Stimulated activated naive CD8-positive, alpha-beta T cell treated with anti-CD3 and anti-CD28 coated beads, Interleukin-15, Interleukin-2, amounts not matched to agents 100 ng/mL and 50 ng/mL, for 24 hours (primary cell): ENCODE data around the gene C1QBP.
"Not testable (repeated sequence)": the region's sequence is repeated elsewhere in the genome, so short reads cannot be mapped to it uniquely, and the experiment has no call there.

Source experiments
- H3K27ac Mint-ChIP-seq: one replicate; pipeline ENCODE4 v1.8.0; 2021; ENCODE audit warnings: mild to moderate bottlenecking, mixed read lengths
- H3K27me3 Mint-ChIP-seq: one replicate; pipeline ENCODE4 v1.8.0; 2021; ENCODE audit warnings: mixed read lengths
- H3K36me3 Mint-ChIP-seq: one replicate; pipeline ENCODE4 v1.8.0; 2021; ENCODE audit warnings: low read depth, mixed read lengths
- H3K4me1 Mint-ChIP-seq: one replicate; pipeline ENCODE4 v1.8.0; 2021; ENCODE audit warnings: low read depth, mixed read lengths
- H3K4me3 Mint-ChIP-seq: one replicate; pipeline ENCODE4 v1.8.0; 2021; ENCODE audit warnings: mild to moderate bottlenecking, mixed read lengths
- H3K9me3 Mint-ChIP-seq: one replicate; pipeline ENCODE4 v1.8.0; 2021; ENCODE audit warnings: mixed read lengths

The C1QBP gene

DNA sequence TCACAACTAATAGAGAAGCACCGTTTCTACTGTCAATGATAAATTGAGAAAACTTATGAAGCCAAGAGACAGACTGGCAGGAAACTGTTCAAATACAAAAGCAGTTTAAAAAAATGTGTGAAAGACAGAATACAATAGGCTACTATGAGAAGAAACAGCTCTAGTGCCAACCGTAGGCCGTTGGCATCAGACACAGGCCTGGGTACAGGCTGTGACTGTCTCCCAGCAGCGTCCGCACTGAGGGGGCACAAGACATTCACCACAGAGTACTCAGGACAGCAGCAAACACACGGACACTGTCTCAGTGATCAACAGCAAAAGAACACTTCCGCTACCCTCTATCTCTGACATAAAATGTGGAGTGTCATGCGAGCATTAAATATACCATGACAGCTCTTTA, 7.8 kb upstream of the C1QBP start:
- H3K36me3 Mint-ChIP-seq, result peaks cover 83% of the 10 kb centered on the region
- no peaks in the 10 kb centered on the region for H3K27me3 Mint-ChIP-seq
- no peaks in the 10 kb centered on the region for H3K9me3 Mint-ChIP-seq
- H3K4me1 Mint-ChIP-seq, result no peaks in the 10 kb centered on the region
- no peak overlapping the region for H3K4me3 Mint-ChIP-seq
- H3K27ac Mint-ChIP-seq, result no peak overlapping the region

DNA sequence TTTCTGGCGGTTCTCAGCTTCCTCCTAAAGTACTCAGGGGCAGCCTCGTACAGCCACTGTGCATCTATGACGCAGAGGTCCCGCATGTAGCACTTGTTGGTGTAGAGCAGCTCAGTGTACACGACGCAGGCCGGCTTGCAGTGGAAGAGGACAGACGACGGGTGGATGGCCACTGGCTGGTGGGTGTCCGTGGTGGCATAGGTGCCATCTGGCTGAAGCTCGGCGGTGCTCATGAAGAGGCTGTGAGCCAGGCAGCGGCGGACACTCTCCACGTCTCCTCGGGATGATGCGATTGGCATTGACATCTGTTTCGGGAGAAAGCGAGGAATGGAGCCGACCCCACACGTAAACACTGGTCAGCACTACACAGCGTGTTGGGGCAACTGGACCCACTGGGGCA, 5.3 kb upstream of the C1QBP start:
- Mint-ChIP-seq H3K36me3 (peaks cover 60% of the 10 kb centered on the region), H3K4me3 (no peak overlapping the region), H3K27ac (no peak overlapping the region), H3K27me3 (no peaks in the 10 kb centered on the region), H3K4me1 (peaks cover 12% of the 10 kb centered on the region), H3K9me3 (no peaks in the 10 kb centered on the region)

DNA sequence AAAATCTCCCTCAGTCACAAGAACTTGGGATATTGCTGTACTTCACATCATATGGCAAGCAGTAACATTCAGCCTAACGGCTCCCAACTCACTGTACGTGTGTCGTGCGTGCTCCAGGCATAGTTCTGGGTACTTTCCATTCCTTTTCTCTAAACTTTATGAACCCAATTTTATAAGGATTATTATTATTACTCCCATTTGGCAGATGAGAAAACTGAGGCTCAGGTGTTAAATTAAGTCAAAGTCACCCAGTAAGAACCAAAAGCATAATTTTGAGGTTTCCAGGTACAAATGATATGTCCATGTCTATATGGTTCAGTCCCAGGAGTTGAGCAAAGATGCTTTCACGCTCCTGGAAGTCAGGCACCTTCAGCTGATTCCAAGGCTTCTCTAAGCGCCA, 4.8 kb upstream of the C1QBP start:
- peaks cover 12% of the 10 kb centered on the region for H3K4me1 Mint-ChIP-seq
- no peak overlapping the region for H3K27ac Mint-ChIP-seq
- H3K9me3 Mint-ChIP-seq, result no peaks in the 10 kb centered on the region
- H3K36me3 Mint-ChIP-seq, result peaks cover 55% of the 10 kb centered on the region
- no peaks in the 10 kb centered on the region for H3K27me3 Mint-ChIP-seq
- no peak overlapping the region for H3K4me3 Mint-ChIP-seq

DNA sequence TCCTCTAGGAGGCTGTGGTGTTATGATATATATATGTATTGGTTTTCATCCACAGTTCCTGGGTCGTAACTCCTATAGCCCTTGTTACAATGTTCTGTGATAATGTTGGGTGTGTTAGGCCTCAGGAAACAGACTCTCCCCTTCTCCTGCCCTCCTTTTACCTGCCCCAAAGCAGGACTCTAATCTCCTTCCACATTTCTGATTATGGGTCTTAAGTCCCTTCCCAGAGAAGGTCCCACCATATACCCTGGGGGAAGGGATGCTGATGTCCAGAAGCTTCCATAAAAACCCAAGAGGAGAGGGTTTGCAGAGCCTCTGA, 450 bp upstream of the C1QBP start:
- Mint-ChIP-seq H3K4me1 (peaks cover 42% of the 10 kb centered on the region), H3K36me3 (peaks cover 52% of the 10 kb centered on the region), H3K9me3 (no peaks in the 10 kb centered on the region), H3K27me3 (no peaks in the 10 kb centered on the region), H3K4me3 (peak overlapping the region; percentile 89), H3K27ac (peak overlapping the region; percentile 39)

DNA sequence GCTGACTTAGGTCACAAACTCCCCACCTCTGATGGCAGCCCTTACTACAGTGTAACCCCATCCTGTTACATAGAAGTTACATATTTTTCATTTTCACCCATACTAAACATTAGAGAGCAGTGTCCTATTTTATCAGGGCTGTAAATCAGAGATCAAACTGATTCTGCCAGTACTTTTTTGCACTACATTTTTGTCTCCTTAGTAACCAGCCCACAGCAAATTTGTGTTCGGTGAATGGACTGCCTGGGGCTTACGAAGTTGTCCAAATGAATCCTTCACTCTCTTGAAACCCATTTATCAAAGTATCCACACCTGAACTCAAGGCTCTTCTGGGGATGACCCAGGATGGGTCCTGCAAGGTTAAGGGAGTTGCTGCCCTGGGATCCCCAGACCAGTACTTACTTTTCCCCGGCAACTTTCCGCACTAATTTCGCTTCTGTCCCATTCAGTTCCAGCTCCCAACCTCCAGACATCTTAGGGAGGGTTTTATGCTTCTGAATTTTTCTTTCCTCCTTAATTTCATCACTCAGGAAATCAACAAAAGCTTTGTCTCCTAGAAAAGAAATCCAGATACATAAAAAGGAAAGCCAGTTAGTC, 1.1 kb downstream of the C1QBP start:
- Mint-ChIP-seq H3K27me3 (no peaks in the 10 kb centered on the region), H3K36me3 (peaks cover 60% of the 10 kb centered on the region), H3K9me3 (no peaks in the 10 kb centered on the region), H3K4me1 (peaks cover 42% of the 10 kb centered on the region), H3K4me3 (peak overlapping the region; percentile 89), H3K27ac (peak overlapping the region; percentile 88)

DNA sequence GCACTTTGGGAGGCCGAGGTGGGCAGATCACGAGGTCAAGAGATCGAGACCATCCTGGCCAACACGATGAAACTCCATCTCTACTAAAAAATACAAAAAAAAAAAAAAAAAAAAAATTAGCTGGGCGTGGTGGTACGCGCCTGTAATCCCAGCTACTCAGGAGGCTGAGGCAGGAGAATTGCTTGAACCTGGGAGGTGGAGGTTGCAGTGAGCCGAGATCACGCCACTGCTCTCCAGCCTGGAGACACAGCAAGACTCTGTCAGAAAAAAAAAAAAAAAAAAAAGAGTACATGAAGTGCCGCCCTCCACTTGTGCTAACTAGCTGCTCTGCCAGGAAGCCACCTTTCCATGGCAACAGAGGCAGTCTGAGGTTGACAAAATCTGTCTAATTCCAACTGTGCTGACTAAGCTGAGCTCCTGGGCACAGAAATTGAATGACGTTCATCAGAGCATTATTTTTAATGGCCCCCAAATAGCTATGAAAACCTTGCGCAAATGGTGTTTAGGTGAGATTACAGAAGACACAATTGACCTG, 3.1 kb downstream of the C1QBP start:
- Mint-ChIP-seq H3K27ac (peak overlapping the region; percentile 86), H3K36me3 (peaks cover 73% of the 10 kb centered on the region), H3K4me3 (peak overlapping the region; percentile 89), H3K4me1 (peaks cover 42% of the 10 kb centered on the region)
- not testable (repeated sequence) for H3K27me3 Mint-ChIP-seq, H3K9me3 Mint-ChIP-seq

DNA sequence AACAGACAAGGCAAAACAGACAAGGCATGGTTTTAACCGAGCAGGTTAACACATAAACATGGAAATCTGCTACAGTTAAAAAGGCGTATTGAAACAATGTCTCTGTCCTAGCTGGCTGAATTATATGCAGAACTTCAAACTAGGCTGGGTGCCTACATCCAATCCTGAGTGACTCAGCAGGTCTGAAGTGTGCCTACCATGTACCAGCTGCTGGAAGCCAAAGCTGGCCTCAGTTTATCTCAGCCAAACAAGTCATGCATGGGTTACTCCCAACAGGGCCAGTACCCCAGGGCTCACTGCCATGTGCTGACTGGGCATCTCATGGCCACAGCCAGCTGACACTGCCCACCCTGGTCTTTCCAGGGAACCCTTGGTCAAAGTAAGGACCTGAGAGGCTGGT, 4.0 kb downstream of the C1QBP start:
- Mint-ChIP-seq H3K36me3 (peaks cover 78% of the 10 kb centered on the region), H3K4me3 (peak overlapping the region; percentile 36), H3K4me1 (peaks cover 37% of the 10 kb centered on the region), H3K27me3 (no peaks in the 10 kb centered on the region), H3K27ac (peak overlapping the region; percentile 78), H3K9me3 (no peaks in the 10 kb centered on the region)

DNA sequence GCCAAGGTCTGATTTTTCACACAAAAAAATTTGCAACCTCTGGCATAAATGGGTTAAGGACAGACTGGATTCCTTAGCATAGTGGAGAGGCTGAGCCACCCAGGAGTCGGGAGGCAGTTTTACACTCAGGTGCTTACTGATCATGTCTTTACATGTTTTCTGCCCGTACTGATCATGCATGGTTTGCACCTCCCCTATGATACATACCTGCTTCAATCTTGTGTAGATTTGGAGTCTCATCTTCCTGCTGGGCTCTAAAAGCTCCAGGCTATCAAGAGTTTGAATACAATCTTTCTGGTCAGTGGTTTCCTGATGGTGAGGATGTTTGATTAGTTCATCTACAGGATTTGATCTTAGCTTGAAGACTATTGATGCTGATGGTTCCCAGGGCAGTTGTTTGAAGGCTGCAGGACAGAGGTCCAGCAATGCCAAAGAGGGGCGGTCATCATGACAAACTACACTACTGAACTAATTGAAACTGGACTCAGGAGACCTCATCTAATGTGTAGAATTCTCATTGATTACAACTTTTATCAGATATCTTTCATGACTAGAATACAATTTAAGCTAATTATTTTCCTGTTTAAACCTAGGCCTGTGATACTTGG, 6.9 kb downstream of the C1QBP start:
- Mint-ChIP-seq H3K27me3 (no peaks in the 10 kb centered on the region), H3K36me3 (peaks cover 82% of the 10 kb centered on the region), H3K4me3 (no peak overlapping the region), H3K9me3 (no peaks in the 10 kb centered on the region), H3K4me1 (peaks cover 19% of the 10 kb centered on the region), H3K27ac (peak overlapping the region; percentile 0)

DNA sequence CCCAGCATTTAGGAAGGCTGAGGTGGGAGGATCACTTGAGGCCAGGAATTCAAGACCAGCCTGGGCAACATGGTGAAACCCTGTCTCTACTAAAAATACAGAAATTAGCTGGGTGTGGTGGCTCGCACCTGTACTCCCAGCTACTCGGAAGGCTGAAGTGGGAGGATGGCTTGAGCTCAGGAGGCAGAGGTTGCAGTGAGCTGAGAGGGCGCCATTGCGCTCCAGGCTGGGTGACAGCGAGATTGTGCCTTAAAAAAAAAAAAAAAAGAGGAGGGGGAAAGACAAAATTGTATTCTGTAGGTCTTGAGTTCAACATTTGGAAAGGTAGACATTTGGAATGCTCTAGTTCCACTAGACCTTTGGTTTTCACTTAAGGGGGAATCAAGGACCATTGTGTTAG, 7.7 kb downstream of the C1QBP start:
- peaks cover 11% of the 10 kb centered on the region for H3K4me1 Mint-ChIP-seq

DNA sequence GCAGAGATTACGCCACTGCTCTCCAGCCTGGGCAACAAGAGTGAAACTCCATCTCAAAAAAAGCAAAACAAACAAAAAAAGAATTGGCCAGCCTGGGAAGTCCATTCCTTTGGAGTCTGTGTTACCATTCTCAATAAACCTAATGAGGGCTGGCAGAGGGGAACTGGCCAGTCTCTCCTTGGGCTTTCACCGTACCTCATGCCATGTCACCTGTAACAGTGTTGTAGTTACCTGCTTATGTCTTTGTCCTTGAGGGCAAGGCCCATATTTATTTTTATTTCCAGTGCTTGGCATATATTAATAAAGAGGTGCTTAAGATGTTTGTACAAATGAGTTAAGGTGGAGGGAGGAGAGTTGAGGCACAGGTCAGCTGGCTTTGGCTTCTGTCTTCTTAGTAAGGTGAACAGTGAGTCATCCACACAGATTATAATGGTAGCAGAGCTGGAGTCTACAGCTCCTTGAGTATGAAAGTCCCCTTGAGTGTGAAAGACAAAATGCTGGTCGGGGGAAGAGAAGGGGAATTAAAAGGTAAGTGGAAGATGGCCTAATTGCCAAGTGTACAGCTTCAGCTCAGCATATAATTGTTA, 8.4 kb downstream of the C1QBP start:
- Mint-ChIP-seq H3K4me3 (no peak overlapping the region), H3K36me3 (peaks cover 77% of the 10 kb centered on the region), H3K27ac (peak overlapping the region; percentile 15)

More for the DNA sequence above, 7.7 kb downstream of the C1QBP start:
- H3K36me3 Mint-ChIP-seq, result peaks cover 75% of the 10 kb centered on the region
- H3K4me3 Mint-ChIP-seq, H3K27ac Mint-ChIP-seq, H3K9me3 Mint-ChIP-seq, H3K27me3 Mint-ChIP-seq: not testable (repeated sequence)

DNA sequence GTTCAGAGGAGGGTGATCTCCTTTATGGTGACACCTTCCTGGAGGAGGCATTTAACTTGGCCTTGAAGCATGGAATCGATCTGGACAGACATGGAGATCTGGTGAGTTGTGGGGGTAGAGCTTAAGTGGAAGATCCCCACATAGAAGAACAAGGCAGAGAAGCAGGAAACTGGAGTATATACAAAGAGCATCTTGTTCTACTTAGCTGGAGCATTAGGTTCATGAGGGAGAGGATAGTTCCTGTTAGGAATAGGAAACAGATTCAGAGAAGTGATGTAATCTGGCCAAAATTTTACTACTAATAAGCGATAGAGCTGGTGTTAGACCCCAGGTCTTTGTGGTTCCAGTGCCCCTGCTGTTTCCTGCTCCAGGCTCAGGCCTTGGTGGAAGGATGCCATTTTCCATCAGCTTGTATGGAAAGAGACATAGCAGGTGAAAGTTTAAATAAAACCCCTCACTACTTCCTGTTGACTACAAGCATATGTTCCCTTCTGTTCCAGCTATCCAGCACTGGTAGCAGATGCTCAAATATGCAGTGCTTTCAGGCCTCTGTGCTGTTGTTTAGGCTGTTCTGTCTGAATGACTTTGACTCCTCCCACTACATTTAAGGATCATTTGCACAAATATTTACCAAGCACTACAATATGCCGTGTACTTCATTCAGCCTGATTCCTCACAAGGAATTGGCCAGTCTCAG, 9.6 kb downstream of the C1QBP start:
- Mint-ChIP-seq H3K9me3 (no peaks in the 10 kb centered on the region), H3K36me3 (peaks cover 78% of the 10 kb centered on the region), H3K4me1 (no peaks in the 10 kb centered on the region)

More for the DNA sequence above, 8.4 kb downstream of the C1QBP start:
- Mint-ChIP-seq H3K9me3 (no peaks in the 10 kb centered on the region), H3K27me3 (no peaks in the 10 kb centered on the region), H3K4me1 (peaks cover 6% of the 10 kb centered on the region)

DNA sequence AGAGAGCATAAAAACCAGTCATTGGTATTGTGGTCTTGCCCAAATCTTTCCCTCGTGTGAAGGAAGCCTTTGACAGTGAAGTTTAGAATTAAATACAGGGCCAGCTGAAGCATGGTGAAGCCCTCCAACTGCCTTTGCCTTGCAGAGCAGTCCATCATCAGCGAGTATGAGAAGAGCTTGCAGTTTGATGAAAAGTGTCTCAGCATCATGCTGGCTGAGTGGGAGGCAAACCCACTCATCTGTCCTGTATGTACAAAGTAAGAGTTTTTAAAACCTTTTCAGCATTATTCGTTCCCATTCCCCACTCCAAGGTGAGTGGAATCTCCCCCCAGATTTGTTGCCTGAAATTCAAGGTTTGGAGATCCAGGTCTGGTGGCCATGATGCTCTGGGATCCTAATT, 13.1 kb downstream of the C1QBP start:
- H3K4me1 Mint-ChIP-seq, result peaks cover 23% of the 10 kb centered on the region
- peaks cover 72% of the 10 kb centered on the region for H3K36me3 Mint-ChIP-seq
- H3K27ac Mint-ChIP-seq, result peak overlapping the region; percentile 4

More for the DNA sequence above, 9.6 kb downstream of the C1QBP start:
- H3K27me3 Mint-ChIP-seq, result no peaks in the 10 kb centered on the region
- no peak overlapping the region for H3K4me3 Mint-ChIP-seq
- H3K27ac Mint-ChIP-seq, result peak overlapping the region; percentile 27

DNA sequence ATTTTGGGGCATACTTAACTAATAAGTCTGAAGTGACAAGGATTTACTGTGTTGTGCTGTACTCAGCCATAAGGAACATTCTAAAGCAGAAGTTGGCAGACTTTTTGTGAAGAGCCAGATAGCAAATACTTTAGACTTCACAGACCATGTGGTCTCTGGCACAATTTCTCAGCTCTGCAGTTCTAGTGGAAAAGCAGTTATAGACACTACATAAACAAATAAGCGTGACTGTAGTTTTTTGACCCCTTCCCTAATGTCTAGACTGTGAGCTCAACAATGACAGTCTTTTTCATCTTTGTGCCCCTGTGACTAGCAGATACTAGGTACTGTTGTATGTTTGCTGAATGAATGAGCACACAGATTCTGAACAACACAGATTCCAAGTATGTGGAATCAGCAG, 14.0 kb downstream of the C1QBP start:
- no peaks in the 10 kb centered on the region for H3K27me3 Mint-ChIP-seq
- H3K4me1 Mint-ChIP-seq, result peaks cover 30% of the 10 kb centered on the region
- H3K4me3 Mint-ChIP-seq, result no peak overlapping the region
- peaks cover 72% of the 10 kb centered on the region for H3K36me3 Mint-ChIP-seq
- H3K27ac Mint-ChIP-seq, result no peak overlapping the region
- H3K9me3 Mint-ChIP-seq, result no peaks in the 10 kb centered on the region

More for the DNA sequence above, 13.1 kb downstream of the C1QBP start:
- Mint-ChIP-seq H3K9me3 (no peaks in the 10 kb centered on the region), H3K4me3 (no peak overlapping the region), H3K27me3 (no peaks in the 10 kb centered on the region)

DNA sequence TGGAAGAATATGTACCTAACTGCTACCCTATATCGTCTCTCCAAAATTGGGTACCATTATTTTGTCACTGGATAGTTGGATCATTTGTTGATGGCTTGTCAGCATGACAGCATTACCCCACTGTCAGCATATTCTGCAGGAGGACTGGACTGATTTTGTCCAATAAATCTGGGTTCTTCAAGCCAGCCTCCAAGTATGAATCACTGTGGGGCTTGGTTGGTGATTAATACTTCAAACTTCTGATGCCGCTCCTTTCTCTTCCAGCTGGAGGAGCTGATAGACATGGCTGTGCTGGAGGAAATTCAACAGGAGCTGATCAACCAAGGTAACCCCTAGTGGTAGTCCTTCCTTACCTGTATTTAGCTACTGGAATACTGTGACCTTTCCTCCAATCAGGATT, 16.4 kb downstream of the C1QBP start:
- Mint-ChIP-seq H3K4me3 (no peak overlapping the region), H3K27ac (no peak overlapping the region), H3K27me3 (no peaks in the 10 kb centered on the region), H3K9me3 (no peaks in the 10 kb centered on the region), H3K4me1 (peaks cover 46% of the 10 kb centered on the region), H3K36me3 (peaks cover 63% of the 10 kb centered on the region)

DNA sequence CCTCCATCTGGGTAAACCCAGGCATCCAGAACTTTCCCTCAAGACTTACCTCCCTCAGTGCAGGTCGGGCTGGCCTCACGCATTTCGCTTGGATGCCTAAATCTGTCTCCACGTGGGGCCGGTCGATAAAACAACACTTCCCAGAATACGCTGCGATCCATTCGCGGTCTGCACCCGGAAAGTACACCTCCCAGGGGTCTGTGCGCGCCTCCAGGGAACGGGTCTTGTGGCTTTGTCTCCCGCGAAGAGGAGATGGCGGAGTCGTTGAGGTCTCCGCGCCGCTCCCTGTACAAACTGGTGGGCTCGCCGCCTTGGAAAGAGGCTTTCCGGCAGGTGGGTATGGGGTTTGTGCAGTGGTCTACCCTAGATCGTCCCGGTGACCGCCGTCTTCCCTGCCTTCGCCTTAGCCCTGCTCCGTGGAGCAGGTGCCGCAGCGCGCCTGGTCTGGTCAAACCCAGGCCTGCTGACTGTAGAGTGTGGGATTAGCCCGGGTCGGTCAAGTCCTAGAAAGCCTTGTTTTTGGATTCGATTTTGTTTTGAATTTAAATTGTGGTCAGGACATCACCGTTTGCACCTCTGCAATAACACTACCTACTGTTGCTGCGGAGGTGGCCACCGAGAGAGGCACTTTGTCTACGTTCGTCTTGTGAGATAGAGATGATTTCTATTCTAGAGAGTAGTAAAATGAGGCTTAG, 18.8 kb downstream of the C1QBP start, which contains the start of gene RPAIN:
TSS of gene RPAIN (plus strand) at position 224 of the 695 bp plus-strand sequence. CDS start at position 253, 29 bp downstream.
- Mint-ChIP-seq H3K27ac (peak within 1 kb of the TSS; percentile 97), H3K9me3 (no peaks in the 10 kb centered on the region), H3K27me3 (no peaks in the 10 kb centered on the region), H3K4me1 (peaks cover 61% of the 10 kb centered on the region), H3K36me3 (peaks cover 54% of the 10 kb centered on the region), H3K4me3 (peak within 1 kb of the TSS; percentile 99)
